ENCODE data around the gene SLC38A3. TPM values are rescaled to one million over a fixed set of nuclear protein-coding genes. Genes with fewer than 3 reads are reported as not detected.

SLC38A3 gene
- total RNA-seq, 4 donors from 2014 or later = 0.62 TPM; not detected in 3

DNA sequence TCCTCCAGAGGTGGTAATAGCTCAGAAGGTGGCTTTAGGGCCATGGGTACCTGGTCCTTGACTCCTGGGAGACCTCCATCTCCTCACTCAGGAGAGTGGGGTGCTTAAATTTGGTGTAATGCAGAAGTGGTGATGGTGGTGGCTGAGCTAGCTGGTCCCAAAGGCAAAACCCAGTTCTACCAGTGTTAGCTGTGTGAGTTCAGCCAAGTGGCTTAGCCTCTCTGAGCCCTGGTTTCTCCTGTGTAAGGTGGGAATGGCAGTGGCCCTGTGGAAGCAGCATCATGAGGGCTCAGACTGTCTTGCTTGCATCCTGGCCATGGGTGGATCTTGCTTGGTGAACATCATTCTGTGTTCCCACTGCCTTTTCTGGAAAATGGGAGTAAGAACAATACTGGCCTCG, 40.6 kb upstream of the SLC38A3 start:
- H3K4me3 ChIP-seq (ENCODE audit: low read depth, poor library complexity, severe bottlenecking) = no peak overlapping the region
- WGBS, 2 donors = 13 to 31% methylated on average over 1 of the region's 1 CpG
- TF ChIP-seq POLR2A (IDR thresholded peaks at IDR 0.05) = no peak
- TF ChIP-seq, protein P1, sequence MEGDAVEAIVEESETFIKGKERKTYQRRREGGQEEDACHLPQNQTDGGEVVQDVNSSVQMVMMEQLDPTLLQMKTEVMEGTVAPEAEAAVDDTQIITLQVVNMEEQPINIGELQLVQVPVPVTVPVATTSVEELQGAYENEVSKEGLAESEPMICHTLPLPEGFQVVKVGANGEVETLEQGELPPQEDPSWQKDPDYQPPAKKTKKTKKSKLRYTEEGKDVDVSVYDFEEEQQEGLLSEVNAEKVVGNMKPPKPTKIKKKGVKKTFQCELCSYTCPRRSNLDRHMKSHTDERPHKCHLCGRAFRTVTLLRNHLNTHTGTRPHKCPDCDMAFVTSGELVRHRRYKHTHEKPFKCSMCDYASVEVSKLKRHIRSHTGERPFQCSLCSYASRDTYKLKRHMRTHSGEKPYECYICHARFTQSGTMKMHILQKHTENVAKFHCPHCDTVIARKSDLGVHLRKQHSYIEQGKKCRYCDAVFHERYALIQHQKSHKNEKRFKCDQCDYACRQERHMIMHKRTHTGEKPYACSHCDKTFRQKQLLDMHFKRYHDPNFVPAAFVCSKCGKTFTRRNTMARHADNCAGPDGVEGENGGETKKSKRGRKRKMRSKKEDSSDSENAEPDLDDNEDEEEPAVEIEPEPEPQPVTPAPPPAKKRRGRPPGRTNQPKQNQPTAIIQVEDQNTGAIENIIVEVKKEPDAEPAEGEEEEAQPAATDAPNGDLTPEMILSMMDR (IDR thresholded peaks at IDR 0.05) = no peak
- no peak for DNase-seq (ENCODE audit: low spot score in 2 of 2)
- intact Hi-C loops (cut with DNase I; ENCODE audit: low total_unique reads) = no loop called here

DNA sequence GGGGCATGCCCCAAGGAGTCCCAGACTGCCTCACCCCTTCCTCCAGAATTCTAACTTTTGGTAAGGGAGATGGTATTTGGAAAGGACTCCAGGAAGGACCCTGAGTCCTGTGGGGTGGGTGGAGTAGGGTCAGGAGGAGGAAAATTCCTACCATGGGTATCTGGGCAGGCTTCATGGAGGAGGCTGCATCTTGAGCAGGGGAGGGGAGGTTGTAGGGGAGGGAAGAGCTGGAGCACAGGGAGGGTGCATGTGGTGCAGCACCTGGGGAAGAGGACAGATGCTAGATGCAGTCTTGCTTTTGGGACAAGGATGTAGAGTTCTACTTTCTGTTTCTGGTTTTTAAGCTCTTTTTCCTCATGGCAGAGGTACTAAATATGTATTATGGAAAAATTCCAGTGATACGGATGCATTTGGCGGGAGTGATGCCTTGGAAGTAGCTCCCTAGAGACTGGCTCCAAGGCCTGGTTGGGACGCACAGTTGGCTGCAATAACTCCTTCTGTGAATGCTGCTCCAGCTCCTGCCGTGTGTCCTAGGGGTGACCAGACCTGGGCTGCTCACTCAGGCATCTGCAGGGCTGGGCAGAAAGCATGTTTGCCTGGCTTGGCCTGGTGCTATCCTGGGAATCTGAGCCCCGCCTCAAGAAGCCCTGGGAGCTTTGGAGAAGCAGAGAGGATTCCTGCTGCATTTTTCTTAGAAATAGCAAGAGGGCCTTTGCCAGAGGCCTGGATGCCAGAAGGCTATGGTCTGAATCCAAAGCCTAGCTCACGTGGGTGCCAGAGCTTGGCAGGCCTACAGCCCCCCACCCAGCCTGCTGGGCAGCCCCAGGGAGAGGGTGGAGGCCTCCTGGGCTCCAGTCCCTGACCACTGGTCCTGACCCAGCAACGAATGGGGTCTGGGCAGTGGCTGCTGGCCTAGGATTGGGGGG, 39.8 kb upstream of the SLC38A3 start:
- DNase-seq (ENCODE audit: low spot score in 2 of 2) = no peak
- intact Hi-C loops (cut with DNase I; ENCODE audit: low total_unique reads) = no loop called here
- 5 to 16% methylated on average over 7 of the region's 7 CpGs for WGBS, 2 donors
- TF ChIP-seq POLR2A (IDR thresholded peaks at IDR 0.05) = no peak
- TF ChIP-seq, protein P1 (IDR thresholded peaks at IDR 0.05) = no peak
- no peak overlapping the region for H3K4me3 ChIP-seq (ENCODE audit: low read depth, poor library complexity, severe bottlenecking)

DNA sequence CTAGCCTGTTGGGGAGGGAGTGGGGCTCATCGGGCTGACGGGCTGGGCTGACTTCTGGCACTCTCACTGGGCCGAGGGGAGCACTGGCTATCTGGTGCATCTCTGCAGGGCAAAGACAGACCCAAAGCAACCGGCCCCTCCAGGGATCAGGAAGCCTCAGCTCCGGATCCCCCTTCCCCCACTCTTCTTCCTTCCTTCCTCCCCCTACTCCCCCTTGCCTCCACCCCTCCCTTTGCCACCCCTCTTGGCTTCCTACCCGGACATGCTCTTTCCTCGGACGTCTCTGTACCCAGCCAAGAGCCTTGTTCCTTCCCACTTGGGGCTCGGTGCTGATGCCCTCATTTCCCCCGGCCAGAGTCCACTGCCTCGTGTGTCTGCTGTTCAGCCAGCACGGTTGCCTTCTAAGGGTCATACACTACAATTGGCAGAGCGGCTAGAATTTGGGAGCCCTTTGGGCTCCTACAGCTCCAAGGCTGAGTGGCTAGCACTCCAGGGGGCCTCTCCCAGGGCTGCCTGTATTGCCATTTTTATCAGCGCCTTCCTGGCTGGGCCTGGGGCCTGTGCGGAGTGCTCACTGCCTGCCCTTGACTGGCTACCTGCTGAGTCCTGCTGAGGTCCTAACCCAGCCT, 39.0 kb upstream of the SLC38A3 start:
- no peak for DNase-seq (ENCODE audit: low spot score in 2 of 2)

DNA sequence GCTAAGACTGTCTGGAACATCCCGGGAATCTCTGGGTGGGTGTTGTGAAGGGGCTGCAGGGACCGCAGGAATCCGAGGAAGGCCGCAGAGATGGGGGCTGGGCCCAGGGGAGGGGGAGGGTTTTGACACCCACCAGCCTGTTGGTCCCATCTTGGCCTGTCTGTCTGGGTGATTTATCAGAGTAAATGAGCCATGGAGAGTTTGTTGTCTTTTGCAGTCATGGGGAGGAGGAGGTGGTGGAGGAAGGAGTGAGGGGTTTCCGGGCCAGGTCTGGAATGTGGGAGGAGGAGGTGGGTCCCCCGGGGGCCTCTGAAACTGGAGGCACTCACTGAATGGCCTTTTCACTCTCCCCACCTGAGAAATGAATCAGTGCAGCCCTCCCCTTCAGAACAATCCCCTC, 38.5 kb upstream of the SLC38A3 start:
- DNase-seq (ENCODE audit: low spot score in 2 of 2) = no peak
- TF ChIP-seq, protein P1 (IDR thresholded peaks at IDR 0.05) = no peak
- TF ChIP-seq POLR2A (IDR thresholded peaks at IDR 0.05) = no peak
- WGBS, 2 donors = 43 to 59% methylated on average over 6 of the region's 6 CpGs
- no peak overlapping the region for H3K4me3 ChIP-seq (ENCODE audit: low read depth, poor library complexity, severe bottlenecking)
- intact Hi-C loops (cut with DNase I; ENCODE audit: low total_unique reads) = no loop called here

More for the DNA sequence above, 39.0 kb upstream of the SLC38A3 start:
- no peak overlapping the region for H3K4me3 ChIP-seq (ENCODE audit: low read depth, poor library complexity, severe bottlenecking)
- intact Hi-C loops (cut with DNase I; ENCODE audit: low total_unique reads) = no loop called here
- WGBS, 2 donors = 18 to 33% methylated on average over 13 to 15 of the region's 15 CpGs
- TF ChIP-seq POLR2A (IDR thresholded peaks at IDR 0.05) = no peak
- TF ChIP-seq, protein P1 (IDR thresholded peaks at IDR 0.05) = no peak

DNA sequence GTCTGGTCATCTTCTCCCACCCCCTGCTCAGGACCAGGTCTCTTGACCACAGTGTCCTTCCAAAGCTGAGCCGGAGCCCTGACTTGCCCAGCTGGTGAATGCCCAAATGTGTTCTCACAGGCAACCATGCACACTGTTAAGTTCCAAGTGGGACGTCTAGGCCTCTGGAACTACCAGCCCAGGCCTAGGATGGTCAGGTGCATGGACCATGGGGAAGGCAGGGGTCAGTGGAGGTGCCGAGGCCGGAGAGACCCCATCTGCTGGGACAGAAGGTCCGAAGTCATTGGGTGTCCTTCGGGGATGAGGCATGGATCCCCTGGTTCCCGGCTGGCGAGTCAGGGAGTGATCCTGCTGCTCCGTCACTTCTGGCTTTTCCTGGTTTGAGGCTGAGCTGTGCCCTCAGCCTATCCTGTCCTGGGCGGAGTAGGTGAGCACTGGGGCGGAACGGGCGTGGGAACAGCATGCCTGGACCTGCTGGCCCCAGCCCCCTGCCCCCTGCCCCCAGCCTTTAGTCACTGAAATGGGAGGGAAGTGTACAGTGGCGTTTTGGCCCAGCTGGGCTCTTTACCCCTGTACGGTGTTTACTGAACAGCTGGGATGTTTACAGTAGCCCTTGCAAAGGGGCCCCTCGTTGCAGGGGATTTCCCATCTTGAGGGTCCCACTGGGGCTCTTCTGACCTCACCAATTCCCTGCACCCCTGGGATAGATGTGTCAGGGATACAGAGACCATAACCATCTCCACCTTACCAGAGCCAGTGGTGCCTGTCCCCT, 37.8 kb upstream of the SLC38A3 start:
- H3K4me3 ChIP-seq (ENCODE audit: low read depth, poor library complexity, severe bottlenecking) = no peak overlapping the region
- intact Hi-C loops (cut with DNase I; ENCODE audit: low total_unique reads) = no loop called here
- TF ChIP-seq POLR2A (IDR thresholded peaks at IDR 0.05) = no peak
- TF ChIP-seq, protein P1 (IDR thresholded peaks at IDR 0.05) = no peak
- DNase-seq (ENCODE audit: low spot score in 2 of 2) = no peak
- WGBS, 2 donors = 40 to 42% methylated on average over 13 to 16 of the region's 16 CpGs
